Activated naive CD4-positive, alpha-beta T cell treated with anti-CD3 and anti-CD28 coated beads, Interleukin-2, amount 50 U/mL, for 72 hours (primary cell): Measurements from ENCODE around the gene MAST4. TPM values are rescaled to one million over a fixed set of nuclear protein-coding genes. Genes with fewer than 3 reads are reported as not detected.

Experiments
- ATAC-seq, 2 donors: fragments of 150-1000 bp; cut with Tn5 transposase; 2 replicates each; pipeline ENCODE4 v1.10.0; 2021; ENCODE audit warnings: mild to moderate bottlenecking in 2 of 2, moderate library complexity in 2 of 2
- DNase-seq, 2 donors: peaks; one replicate each; pipeline ENCODE4 v3.0.0; 2021 to 2022; ENCODE audit warnings: low spot score in 2 of 2
- H3K27ac Mint-ChIP-seq, 2 donors: one replicate each; pipeline ENCODE4 v1.8.0; 2022; ENCODE audit warnings: mild to moderate bottlenecking in 2 of 2, mixed read lengths in 2 of 2
- H3K36me3 Mint-ChIP-seq, 2 donors: one replicate each; pipeline ENCODE4 v1.8.0; 2022; ENCODE audit warnings: mixed read lengths in 2 of 2
- H3K9me3 Mint-ChIP-seq, 2 donors: one replicate each; pipeline ENCODE4 v1.8.0; 2022; ENCODE audit warnings: mixed read lengths in 2 of 2
- total RNA-seq, 2 donors: library from RNA; stranded (reverse); gene quantifications; one replicate each; pipeline ENCODE4 v1.2.3, GENCODE V29; 2022

Gene MAST4
- total RNA-seq, 2 donors from 2014 or later = 29.5 to 41.7 TPM

DNA sequence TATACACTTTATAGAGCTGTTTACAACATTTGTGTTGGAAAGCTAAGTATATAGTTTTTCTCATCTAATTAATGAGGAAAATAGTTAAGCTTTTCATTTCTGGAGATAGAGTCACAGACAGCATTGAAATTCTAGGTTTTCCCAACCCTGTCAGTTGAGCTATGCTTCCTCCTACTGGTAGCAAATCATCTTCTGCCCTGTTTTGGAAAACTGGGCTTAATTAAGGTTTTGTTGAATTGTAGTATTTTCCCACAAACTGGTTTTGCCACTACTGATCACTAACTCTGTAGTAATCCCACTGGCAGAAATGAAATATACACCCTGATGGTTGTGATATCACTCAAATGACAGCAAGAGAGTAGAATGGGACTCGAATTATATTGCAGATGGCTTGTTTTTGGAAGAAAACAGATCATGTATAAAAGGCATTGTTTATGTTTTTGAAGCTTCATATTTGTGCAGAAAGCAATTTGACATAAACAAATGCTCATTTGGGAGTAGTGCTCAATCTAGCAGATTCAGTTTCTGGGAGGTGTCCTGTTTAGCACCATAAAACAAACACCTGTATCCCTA, 553.8 kb downstream of the MAST4 start:
- ATAC-seq = no peak
- H3K36me3 Mint-ChIP-seq = peaks cover 7 to 30% of the 10 kb centered on the region in 2 donors

DNA sequence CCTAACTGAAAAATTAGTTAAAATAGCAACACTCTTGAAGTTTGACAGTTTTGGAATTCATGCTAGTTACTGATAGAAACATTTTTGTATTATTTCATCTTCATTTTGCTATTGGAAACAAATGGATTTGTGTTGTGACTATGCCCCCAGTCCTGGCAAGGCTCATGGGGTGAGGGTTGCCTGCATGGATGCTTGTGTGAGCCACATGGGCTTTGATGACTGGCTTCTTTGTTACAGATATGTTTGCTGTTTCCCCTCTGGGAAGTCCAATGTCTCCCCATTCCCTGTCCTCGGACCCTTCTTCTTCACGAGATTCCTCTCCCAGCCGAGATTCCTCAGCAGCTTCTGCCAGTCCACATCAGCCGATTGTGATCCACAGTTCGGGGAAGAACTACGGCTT, 556.2 kb downstream of the MAST4 start:
- no peak for ATAC-seq
- no peaks in the 10 kb centered on the region for H3K9me3 Mint-ChIP-seq

More for the DNA sequence above, 553.8 kb downstream of the MAST4 start:
- Mint-ChIP-seq H3K27ac (no peak overlapping the region), H3K9me3 (no peaks in the 10 kb centered on the region)
- no peak for DNase-seq

DNA sequence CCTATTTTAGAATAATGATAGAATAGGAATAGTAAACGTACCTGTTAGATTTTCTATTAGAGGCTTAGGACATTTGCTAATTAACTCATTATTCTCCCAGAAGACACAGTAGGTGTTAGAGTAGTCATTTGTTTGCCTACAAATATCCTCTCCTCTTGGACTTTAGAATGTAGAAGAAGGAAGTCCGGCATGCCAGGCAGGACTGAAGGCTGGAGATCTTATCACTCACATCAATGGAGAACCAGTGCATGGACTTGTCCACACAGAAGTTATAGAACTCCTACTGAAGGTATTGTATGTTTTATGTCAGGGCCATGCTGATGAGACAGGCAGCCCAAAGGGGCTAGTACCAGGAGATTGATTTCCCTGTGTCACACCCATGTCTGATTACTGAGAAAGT, 557.1 kb downstream of the MAST4 start:
- ATAC-seq = no peak
- Mint-ChIP-seq H3K9me3 (no peaks in the 10 kb centered on the region), H3K36me3 (peaks cover 7 to 25% of the 10 kb centered on the region in 2 donors), H3K27ac (peak overlapping the region in 1 of 2 donors; percentile 52)
- DNase-seq = no peak

More for the DNA sequence above, 556.2 kb downstream of the MAST4 start:
- Mint-ChIP-seq H3K27ac (no peak overlapping the region), H3K36me3 (peaks cover 7 to 25% of the 10 kb centered on the region in 2 donors)
- DNase-seq = no peak

DNA sequence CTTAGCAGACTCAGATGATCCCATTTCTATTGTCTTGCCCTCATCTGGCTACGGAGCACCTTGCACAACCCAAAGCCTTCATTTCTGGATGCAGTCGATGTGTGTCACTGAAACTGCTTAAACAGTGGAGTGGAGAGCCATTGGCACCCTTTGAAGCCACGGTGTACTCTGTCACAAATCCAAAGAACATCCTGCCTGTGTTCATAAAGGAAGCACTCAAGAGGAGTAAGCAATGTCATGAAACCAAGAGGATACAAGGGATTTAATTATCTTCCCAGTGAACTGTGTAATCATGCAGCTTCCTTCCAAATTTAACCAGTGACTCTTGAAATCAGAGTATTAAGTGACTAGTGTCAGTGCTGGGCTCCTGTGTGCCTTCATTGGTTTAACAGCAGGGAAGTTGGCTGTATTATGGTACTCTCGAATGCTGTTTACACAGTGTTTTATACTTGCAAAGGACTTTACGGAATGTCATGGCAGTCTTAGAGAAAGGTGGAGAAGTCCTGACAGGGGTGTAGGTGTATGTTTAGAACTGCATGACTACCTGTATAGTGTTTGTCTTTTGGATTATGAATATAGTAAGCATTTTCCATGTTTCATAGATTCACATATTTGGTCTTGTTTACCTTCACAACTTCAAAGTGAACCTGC, 558.5 kb downstream of the MAST4 start:
- peaks cover 7 to 14% of the 10 kb centered on the region in 2 donors for H3K36me3 Mint-ChIP-seq
- peak overlapping the region in 1 of 2 donors; percentile 50 for H3K27ac Mint-ChIP-seq
- DNase-seq = no peak
- ATAC-seq = no peak
- no peaks in the 10 kb centered on the region for H3K9me3 Mint-ChIP-seq

DNA sequence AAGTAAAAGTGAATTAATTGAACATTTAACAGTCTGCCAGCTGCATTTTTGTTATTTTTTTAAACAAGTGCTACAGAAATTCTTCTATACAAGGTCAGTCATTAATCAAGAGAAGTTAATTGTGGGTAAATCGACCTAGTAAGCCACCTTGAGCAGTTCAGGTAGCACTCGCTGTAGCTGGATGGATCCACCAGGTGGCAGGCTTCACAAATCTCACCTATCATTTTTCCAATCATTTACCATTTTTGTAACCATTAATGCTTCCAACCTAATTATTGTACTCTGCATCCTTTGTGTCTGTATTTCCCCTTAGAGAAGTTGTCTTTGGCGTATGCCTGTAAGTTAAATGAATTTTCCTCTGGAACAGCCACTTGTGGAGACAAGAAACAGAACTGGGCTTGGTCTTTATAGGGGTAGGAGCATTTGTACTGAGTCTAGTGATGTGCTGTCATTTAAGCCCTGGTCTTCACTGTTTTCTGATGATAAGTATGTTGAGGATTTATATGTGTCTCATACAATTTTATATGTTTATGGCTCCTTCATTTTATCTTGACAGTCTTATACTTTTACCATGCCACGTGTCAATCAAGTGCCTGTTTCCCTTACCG, 560.9 kb downstream of the MAST4 start:
- Mint-ChIP-seq H3K9me3 (no peaks in the 10 kb centered on the region), H3K27ac (no peak overlapping the region), H3K36me3 (no peaks in the 10 kb centered on the region)
- ATAC-seq = peak; percentile 52 to 53
- peak in 1 of 2 donors; percentile 47 for DNase-seq

DNA sequence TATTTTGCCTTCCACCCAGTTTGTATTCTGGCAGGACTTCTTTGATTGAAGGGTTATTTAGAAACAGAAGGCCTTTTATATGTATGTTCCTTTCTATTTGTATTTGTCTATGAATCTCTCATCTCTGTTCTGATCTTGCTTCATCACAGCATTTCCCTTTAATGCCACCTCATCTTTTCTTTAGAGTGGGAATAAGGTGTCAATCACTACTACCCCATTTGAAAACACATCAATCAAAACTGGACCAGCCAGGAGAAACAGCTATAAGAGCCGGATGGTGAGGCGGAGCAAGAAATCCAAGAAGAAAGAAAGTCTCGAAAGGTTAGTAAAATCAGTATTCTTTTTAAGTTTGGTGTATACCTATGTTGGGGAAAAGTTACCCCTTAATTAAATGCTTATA, 564.1 kb downstream of the MAST4 start:
- H3K27ac Mint-ChIP-seq = peak overlapping the region in 1 of 2 donors; percentile 36
- H3K9me3 Mint-ChIP-seq = no peaks in the 10 kb centered on the region
- DNase-seq = no peak
- peak in 1 of 2 donors; percentile 32 for ATAC-seq
- peaks cover 11 to 28% of the 10 kb centered on the region in 2 donors for H3K36me3 Mint-ChIP-seq

DNA sequence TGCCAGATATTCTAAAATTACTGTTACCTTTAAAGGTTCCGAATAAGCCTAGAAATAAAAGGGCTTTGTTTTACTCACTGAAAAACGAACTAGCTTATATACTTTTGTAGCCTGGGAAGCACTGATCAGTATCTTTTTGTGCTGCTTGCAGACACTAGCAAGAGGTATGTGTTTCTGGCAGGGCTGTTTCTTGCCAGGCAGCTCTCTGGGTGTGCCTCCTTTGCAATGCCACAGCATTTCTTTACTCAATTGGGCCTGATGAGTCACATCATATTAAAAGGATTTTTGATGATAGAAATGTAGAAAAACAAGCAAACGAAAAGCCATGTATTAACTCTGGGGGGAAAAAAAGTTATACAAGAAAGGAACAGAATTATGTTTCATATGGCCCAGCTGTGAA, 564.8 kb downstream of the MAST4 start:
- ATAC-seq (peak in 1 of 2 donors; percentile 34), DNase-seq (no peak)
- Mint-ChIP-seq H3K9me3 (no peaks in the 10 kb centered on the region), H3K27ac (peak overlapping the region in 1 of 2 donors; percentile 53), H3K36me3 (peaks cover 12 to 28% of the 10 kb centered on the region in 2 donors)

DNA sequence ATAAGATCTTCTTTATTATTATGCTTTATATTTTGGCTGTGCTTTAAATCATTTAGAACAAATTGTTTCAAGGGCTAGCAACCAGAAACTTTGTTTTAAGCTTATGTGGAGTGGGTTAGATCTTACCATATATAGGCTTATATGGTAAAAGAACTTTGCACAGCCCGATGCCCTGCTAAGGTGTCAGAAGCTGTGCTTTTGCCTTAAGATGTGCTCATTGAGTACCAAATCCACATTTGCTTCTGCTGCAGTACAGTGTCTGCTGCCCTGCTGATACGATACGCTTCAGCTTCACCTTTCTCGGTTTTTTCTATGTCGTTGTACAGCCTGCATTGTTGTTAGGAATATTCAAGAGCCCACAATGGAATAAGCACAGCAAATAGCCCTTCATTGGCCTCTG, 565.6 kb downstream of the MAST4 start:
- ATAC-seq = no peak
- Mint-ChIP-seq H3K9me3 (no peaks in the 10 kb centered on the region), H3K36me3 (peaks cover 13 to 30% of the 10 kb centered on the region in 2 donors), H3K27ac (no peak overlapping the region)
- DNase-seq = no peak

DNA sequence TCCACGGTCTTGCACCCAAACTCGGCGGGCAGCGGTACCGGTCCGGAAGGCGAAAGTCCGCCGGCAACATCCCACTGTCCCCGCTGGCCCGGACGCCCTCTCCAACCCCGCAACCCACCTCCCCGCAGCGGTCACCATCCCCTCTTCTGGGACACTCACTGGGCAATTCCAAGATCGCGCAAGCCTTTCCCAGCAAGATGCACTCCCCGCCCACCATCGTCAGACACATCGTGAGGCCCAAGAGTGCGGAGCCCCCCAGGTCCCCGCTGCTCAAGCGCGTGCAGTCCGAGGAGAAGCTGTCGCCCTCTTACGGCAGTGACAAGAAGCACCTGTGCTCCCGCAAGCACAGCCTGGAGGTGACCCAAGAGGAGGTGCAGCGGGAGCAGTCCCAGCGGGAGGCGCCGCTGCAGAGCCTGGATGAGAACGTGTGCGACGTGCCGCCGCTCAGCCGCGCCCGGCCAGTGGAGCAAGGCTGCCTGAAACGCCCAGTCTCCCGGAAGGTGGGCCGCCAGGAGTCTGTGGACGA, 567.1 kb downstream of the MAST4 start:
- Mint-ChIP-seq H3K27ac (peak overlapping the region; percentile 15 to 65), H3K36me3 (peaks cover 22 to 42% of the 10 kb centered on the region in 2 donors), H3K9me3 (no peaks in the 10 kb centered on the region)
- ATAC-seq = no peak
- no peak for DNase-seq

DNA sequence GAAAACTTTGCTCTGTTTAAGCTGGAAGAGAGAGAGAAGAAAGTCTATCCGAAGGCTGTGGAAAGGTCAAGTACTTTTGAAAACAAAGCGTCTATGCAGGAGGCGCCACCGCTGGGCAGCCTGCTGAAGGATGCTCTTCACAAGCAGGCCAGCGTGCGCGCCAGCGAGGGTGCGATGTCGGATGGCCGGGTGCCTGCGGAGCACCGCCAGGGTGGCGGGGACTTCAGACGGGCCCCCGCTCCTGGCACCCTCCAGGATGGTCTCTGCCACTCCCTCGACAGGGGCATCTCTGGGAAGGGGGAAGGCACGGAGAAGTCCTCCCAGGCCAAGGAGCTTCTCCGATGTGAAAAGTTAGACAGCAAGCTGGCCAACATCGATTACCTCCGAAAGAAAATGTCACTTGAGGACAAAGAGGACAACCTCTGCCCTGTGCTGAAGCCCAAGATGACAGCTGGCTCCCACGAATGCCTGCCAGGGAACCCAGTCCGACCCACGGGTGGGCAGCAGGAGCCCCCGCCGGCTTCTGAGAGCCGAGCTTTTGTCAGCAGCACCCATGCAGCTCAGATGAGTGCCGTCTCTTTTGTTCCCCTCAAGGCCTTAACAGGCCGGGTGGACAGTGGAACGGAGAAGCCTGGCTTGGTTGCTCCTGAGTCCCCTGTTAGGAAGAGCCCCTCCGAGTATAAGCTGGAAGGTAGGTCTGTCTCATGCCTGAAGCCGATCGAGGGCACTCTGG, 567.8 kb downstream of the MAST4 start:
- Mint-ChIP-seq H3K27ac (peak overlapping the region; percentile 88 to 93), H3K9me3 (no peaks in the 10 kb centered on the region), H3K36me3 (peaks cover 22 to 42% of the 10 kb centered on the region in 2 donors)
- ATAC-seq = no peak
- no peak for DNase-seq

DNA sequence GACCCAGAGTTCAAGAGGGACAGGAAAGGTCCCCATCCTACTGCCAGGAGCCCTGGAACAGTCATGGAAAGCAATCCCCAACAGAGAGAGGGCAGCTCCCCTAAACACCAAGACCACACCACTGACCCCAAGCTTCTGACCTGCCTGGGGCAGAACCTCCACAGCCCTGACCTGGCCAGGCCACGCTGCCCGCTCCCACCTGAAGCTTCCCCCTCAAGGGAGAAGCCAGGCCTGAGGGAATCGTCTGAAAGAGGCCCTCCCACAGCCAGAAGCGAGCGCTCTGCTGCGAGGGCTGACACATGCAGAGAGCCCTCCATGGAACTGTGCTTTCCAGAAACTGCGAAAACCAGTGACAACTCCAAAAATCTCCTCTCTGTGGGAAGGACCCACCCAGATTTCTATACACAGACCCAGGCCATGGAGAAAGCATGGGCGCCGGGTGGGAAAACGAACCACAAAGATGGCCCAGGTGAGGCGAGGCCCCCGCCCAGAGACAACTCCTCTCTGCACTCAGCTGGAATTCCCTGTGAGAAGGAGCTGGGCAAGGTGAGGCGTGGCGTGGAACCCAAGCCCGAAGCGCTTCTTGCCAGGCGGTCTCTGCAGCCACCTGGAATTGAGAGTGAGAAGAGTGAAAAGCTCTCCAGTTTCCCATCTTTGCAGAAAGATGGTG, 568.8 kb downstream of the MAST4 start:
- H3K27ac Mint-ChIP-seq = peak overlapping the region; percentile 88 to 93
- H3K36me3 Mint-ChIP-seq = peaks cover 22 to 42% of the 10 kb centered on the region in 2 donors
- DNase-seq = no peak
- no peak for ATAC-seq
- H3K9me3 Mint-ChIP-seq = no peaks in the 10 kb centered on the region

DNA sequence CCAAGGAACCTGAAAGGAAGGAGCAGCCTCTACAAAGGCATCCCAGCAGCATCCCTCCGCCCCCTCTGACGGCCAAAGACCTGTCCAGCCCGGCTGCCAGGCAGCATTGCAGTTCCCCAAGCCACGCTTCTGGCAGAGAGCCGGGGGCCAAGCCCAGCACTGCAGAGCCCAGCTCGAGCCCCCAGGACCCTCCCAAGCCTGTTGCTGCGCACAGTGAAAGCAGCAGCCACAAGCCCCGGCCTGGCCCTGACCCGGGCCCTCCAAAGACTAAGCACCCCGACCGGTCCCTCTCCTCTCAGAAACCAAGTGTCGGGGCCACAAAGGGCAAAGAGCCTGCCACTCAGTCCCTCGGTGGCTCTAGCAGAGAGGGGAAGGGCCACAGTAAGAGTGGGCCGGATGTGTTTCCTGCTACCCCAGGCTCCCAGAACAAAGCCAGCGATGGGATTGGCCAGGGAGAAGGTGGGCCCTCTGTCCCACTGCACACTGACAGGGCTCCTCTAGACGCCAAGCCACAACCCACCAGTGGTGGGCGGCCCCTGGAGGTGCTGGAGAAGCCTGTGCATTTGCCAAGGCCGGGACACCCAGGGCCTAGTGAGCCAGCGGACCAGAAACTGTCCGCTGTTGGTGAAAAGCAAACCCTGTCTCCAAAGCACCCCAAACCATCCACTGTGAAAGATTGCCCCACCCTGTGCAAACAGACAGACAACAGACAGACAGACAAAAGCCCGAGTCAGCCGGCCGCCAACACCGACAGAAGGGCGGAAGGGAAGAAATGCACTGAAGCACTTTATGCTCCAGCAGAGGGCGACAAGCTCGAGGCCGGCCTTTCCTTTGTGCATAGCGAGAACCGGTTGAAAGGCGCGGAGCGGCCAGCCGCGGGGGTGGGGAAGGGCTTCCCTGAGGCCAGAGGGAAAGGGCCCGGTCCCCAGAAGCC, 569.6 kb downstream of the MAST4 start:
- peak; percentile 70 to 84 for ATAC-seq
- H3K9me3 Mint-ChIP-seq = no peaks in the 10 kb centered on the region
- H3K36me3 Mint-ChIP-seq = peaks cover 22 to 42% of the 10 kb centered on the region in 2 donors
- peak; percentile 76 to 79 for DNase-seq
- peak overlapping the region; percentile 93 to 99 for H3K27ac Mint-ChIP-seq

DNA sequence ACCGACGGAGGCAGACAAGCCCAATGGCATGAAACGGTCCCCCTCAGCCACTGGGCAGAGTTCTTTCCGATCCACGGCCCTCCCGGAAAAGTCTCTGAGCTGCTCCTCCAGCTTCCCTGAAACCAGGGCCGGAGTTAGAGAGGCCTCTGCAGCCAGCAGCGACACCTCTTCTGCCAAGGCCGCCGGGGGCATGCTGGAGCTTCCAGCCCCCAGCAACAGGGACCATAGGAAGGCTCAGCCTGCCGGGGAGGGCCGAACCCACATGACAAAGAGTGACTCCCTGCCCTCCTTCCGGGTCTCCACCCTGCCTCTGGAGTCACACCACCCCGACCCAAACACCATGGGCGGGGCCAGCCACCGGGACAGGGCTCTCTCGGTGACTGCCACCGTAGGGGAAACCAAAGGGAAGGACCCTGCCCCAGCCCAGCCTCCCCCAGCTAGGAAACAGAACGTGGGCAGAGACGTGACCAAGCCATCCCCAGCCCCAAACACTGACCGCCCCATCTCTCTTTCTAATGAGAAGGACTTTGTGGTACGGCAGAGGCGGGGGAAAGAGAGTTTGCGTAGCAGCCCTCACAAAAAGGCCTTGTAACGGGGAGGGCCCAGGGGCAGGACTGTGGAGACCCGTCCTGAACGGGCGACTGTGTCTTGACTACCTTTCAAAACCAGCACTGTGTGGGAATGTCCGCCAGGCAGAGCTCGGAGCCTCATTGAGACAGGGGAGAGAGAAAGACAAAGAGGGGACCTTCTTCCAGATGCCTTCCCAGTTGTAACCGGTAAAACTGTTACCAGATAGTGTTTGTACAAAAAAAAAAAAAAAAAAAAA, 570.5 kb downstream of the MAST4 start:
- Mint-ChIP-seq H3K9me3 (no peaks in the 10 kb centered on the region), H3K36me3 (peaks cover 22 to 42% of the 10 kb centered on the region in 2 donors), H3K27ac (peak overlapping the region; percentile 93 to 95)
- ATAC-seq = peak; percentile 74 to 89
- peak; percentile 73 to 85 for DNase-seq

DNA sequence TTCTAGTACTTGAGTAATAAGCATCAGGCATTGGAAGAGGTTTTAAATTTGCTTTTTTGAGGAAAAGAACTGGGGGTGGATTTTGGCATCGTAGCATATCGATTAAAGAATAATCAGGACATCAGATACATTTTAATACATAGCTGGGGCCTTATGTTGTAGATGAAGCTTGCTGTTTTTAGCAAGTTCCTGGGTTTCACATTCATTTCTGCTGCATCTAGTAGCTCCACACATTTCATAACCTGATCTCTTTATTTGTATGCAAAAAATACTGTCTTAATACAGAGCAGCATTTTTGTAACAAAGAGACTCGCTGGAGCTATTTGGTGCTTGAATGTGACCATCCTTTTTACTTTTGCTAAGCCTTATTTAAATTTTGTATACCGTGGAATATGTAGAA, 571.9 kb downstream of the MAST4 start:
- Mint-ChIP-seq H3K9me3 (no peaks in the 10 kb centered on the region), H3K27ac (peak overlapping the region in 1 of 2 donors; percentile 93), H3K36me3 (peaks cover 22 to 33% of the 10 kb centered on the region in 2 donors)
- DNase-seq (no peak), ATAC-seq (no peak)

DNA sequence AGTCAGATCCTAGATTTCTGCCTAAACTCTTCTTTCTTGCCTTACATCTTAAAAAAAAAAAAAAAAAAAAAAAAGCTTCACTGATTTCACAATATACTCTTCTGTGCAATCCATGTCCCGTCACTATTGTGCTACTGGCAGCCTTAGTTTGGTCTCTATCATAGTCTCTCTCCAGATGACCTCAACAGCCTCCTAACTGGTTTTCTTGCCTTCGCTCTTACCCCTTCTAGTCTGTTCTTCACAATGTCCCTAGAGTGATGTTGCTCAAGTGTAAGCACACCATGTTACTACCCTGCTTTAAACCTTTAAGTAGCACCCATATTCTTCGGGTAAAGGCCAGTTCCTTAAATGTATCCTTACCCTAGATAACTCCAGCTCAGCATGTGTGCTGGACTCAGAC, 574.6 kb downstream of the MAST4 start:
- DNase-seq = no peak
- ATAC-seq = no peak
- peaks cover 10 to 23% of the 10 kb centered on the region in 2 donors for H3K36me3 Mint-ChIP-seq
- H3K9me3 Mint-ChIP-seq = peaks cover 3 to 8% of the 10 kb centered on the region in 2 donors
- no peak overlapping the region for H3K27ac Mint-ChIP-seq
